HT-29 (cell line): ENCODE data around the gene QRSL1. TPM values are rescaled to one million over a fixed set of nuclear protein-coding genes. Genes with fewer than 3 reads are reported as not detected.
"Not testable (repeated sequence)": the region's sequence is repeated elsewhere in the genome, so short reads cannot be mapped to it uniquely, and the experiment has no call there.

Experiments used
- DNase-seq: peaks from one replicate; pipeline ENCODE4 v3.0.0-alpha.2; 2015; ENCODE audit warnings: low spot score
- total RNA-seq: library from RNA; depleted of rRNA; stranded (reverse); fragments of >200 nt; shearing (Covaris generic); gene quantifications from 2 replicates; pipeline ENCODE4 v1.2.3, GENCODE V29; 2014

QRSL1 gene
- total RNA-seq, 1 experiment from 2014 or later, result 5.7 TPM

GRCh38 chr6:106677282-106677681 is 47.9 kb downstream of the QRSL1 start:
- DNase-seq, result no peak

- DNase-seq, result no peak
Measured at GRCh38 chr6:106684011-106684410, 54.6 kb downstream of the QRSL1 start.

GRCh38 chr6:106685833-106686232 is 56.5 kb downstream of the QRSL1 start:
- no peak for DNase-seq

GRCh38 chr6:106688177-106688951 is 59.0 kb downstream of the QRSL1 start:
- DNase-seq, result peak; percentile 44

GRCh38 chr6:106692112-106692818 is 62.9 kb downstream of the QRSL1 start:
- DNase-seq, result peak; percentile 65

- DNase-seq, result no peak
Measured at GRCh38 chr6:106692819-106693208, 63.4 kb downstream of the QRSL1 start.

- DNase-seq, result no peak
Measured at GRCh38 chr6:106693418-106693817, 64.0 kb downstream of the QRSL1 start.

- no peak for DNase-seq
Measured at GRCh38 chr6:106694343-106694742, 65.0 kb downstream of the QRSL1 start.

- no peak for DNase-seq
Measured at GRCh38 chr6:106700581-106700980, 71.2 kb downstream of the QRSL1 start.

- not testable (repeated sequence) for DNase-seq
Measured at GRCh38 chr6:106701201-106701600, 71.8 kb downstream of the QRSL1 start.

GRCh38 chr6:106702046-106702445 is 72.7 kb downstream of the QRSL1 start:
- no peak for DNase-seq

- DNase-seq, result no peak
Measured at GRCh38 chr6:106702451-106703110, 73.2 kb downstream of the QRSL1 start.

GRCh38 chr6:106704327-106704726 is 74.9 kb downstream of the QRSL1 start:
- no peak for DNase-seq

GRCh38 chr6:106705156-106705555 is 75.8 kb downstream of the QRSL1 start:
- DNase-seq, result no peak

GRCh38 chr6:106710580-106710979 is 81.2 kb downstream of the QRSL1 start:
- DNase-seq, result no peak

- no peak for DNase-seq
Measured at GRCh38 chr6:106714281-106714680, 84.9 kb downstream of the QRSL1 start.

- DNase-seq, result peak; percentile 51
Measured at GRCh38 chr6:106715922-106716321, 86.5 kb downstream of the QRSL1 start.

GRCh38 chr6:106716966-106717365 is 87.6 kb downstream of the QRSL1 start:
- DNase-seq, result peak; percentile 63
